Upper lobe of right lung (tissue), 1 donor: ENCODE data around the gene PIP5K1A. TPM values are rescaled to one million over a fixed set of nuclear protein-coding genes. Genes with fewer than 3 reads are reported as not detected.
A peak's percentile ranks its signal among the peaks of the same experiment; 100 is the strongest.

Source experiments
- ATAC-seq: fragments of 200-7000 bp; cut with Tn5 transposase; one replicate; pipeline ENCODE4 v1.9.1; 2020; ENCODE audit warnings: mild to moderate bottlenecking, moderate library complexity
- DNase-seq: peaks from one replicate; pipeline ENCODE4 v3.0.0-alpha.2; 2020
- H3K27ac ChIP-seq: fragments of 200-600 bp; one replicate; pipeline ENCODE4 v1.8.0; 2022
- H3K27me3 ChIP-seq: fragments of 200-600 bp; one replicate; pipeline ENCODE4 v1.8.0; 2022; ENCODE audit warnings: mild to moderate bottlenecking
- H3K36me3 ChIP-seq: fragments of 200-600 bp; one replicate; pipeline ENCODE4 v1.8.0; 2022
- H3K4me1 ChIP-seq: fragments of 200-600 bp; one replicate; pipeline ENCODE4 v1.8.0; 2022
- H3K4me3 ChIP-seq: fragments of 200-600 bp; one replicate; pipeline ENCODE4 v1.8.0; 2022; ENCODE audit warnings: mild to moderate bottlenecking
- H3K9me3 ChIP-seq: fragments of 200-600 bp; one replicate; pipeline ENCODE4 v1.8.0; 2022
- CTCF ChIP-seq: fragments of 200-600 bp; IDR thresholded peaks from one replicate; pipeline ENCODE4 v1.8.0; 2022; ENCODE audit warnings: antibody characterized with exemption
- intact Hi-C: fragments of 100-400 bp; cut with DNase I; formaldehyde crosslinking; loops from one replicate; pipeline ENCODE4 v1.11.0; 2022
- total RNA-seq: library from RNA; stranded (reverse); fragmentation: NEBNext Ultra II Directional; extraction: Animal tissue kit (Norgen Biotek cat#: 25700); gene quantifications from one replicate; pipeline ENCODE4 v1.2.1, GENCODE V29; 2021
- donor health status: DM: no; HTN: yes; CAD: no; lungs with severe emphysema.

PIP5K1A gene
- total RNA-seq, 1 donor from 2014 or later = 54.0 TPM

GRCh38 chr1:151237678-151238466 lies 39.5 kb downstream of the PIP5K1A start:
- Histone ChIP-seq H3K4me3 (no peak overlapping the region), H3K4me1 (no peaks in the 10 kb centered on the region), H3K27me3 (no peaks in the 10 kb centered on the region), H3K36me3 (peaks cover 100% of the 10 kb centered on the region), H3K27ac (no peak overlapping the region), H3K9me3 (no peaks in the 10 kb centered on the region)
- DNase-seq (no peak), ATAC-seq (peak; percentile 41)
- TF ChIP-seq CTCF = no peak
- intact Hi-C loops = no loop called here

GRCh38 chr1:151238467-151238739 lies 40.1 kb downstream of the PIP5K1A start:
- TF ChIP-seq CTCF = no peak
- no peak for ATAC-seq
- no peaks in the 10 kb centered on the region for H3K27me3 ChIP-seq

GRCh38 chr1:151242442-151242841 lies 44.1 kb downstream of the PIP5K1A start:
- ATAC-seq (no peak), DNase-seq (no peak)
- no peak for TF ChIP-seq CTCF
- Histone ChIP-seq H3K27ac (no peak overlapping the region), H3K4me1 (no peaks in the 10 kb centered on the region), H3K9me3 (no peaks in the 10 kb centered on the region), H3K36me3 (peaks cover 100% of the 10 kb centered on the region), H3K4me3 (no peak overlapping the region), H3K27me3 (no peaks in the 10 kb centered on the region)
- intact Hi-C loops = no loop called here

More at GRCh38 chr1:151238467-151238739, 40.1 kb downstream of the PIP5K1A start:
- no peak for DNase-seq
- no peak overlapping the region for H3K4me3 ChIP-seq
- intact Hi-C loops = no loop called here
- no peaks in the 10 kb centered on the region for H3K4me1 ChIP-seq
- peaks cover 100% of the 10 kb centered on the region for H3K36me3 ChIP-seq
- no peaks in the 10 kb centered on the region for H3K9me3 ChIP-seq
- no peak overlapping the region for H3K27ac ChIP-seq

GRCh38 chr1:151243683-151244216 lies 45.4 kb downstream of the PIP5K1A start:
- intact Hi-C loops = no loop called here
- peaks cover 100% of the 10 kb centered on the region for H3K36me3 ChIP-seq
- no peaks in the 10 kb centered on the region for H3K27me3 ChIP-seq
- no peak overlapping the region for H3K4me3 ChIP-seq
- no peak overlapping the region for H3K27ac ChIP-seq
- DNase-seq = no peak
- no peak for ATAC-seq
- TF ChIP-seq CTCF = no peak
- H3K4me1 ChIP-seq = no peaks in the 10 kb centered on the region
- H3K9me3 ChIP-seq = no peaks in the 10 kb centered on the region

- ATAC-seq (peak; percentile 42), DNase-seq (no peak)
- intact Hi-C loops = no loop called here
- H3K9me3 ChIP-seq = no peaks in the 10 kb centered on the region
- no peaks in the 10 kb centered on the region for H3K4me1 ChIP-seq
- H3K27me3 ChIP-seq = no peaks in the 10 kb centered on the region
- no peak overlapping the region for H3K4me3 ChIP-seq
- no peak for TF ChIP-seq CTCF
- H3K27ac ChIP-seq = no peak overlapping the region
- peaks cover 82% of the 10 kb centered on the region for H3K36me3 ChIP-seq
These were observed 48.4 kb downstream of the PIP5K1A start for GRCh38 chr1:151246786-151247185.
